ENCODE measurements around the gene SLC13A5. TPM values are rescaled to one million over a fixed set of nuclear protein-coding genes. Genes with fewer than 3 reads are reported as not detected.

The SLC13A5 gene

Small RNA genes within 50 kb of the gene (small RNA-seq; reads per million reads assigned to genes)
- gene AC004706.2, result not detected
- gene MIR4520-1, result not detected

All from skeletal muscle satellite cell (primary cell).